SK-N-MC (cell line): ENCODE data around the gene SCN11A.

Experiments
- EZH2 ChIP-seq: fragments of 200-600 bp; sonication (generic); IDR thresholded peaks from one replicate; pipeline ENCODE4 v1.6.1; 2017; ENCODE audit warnings: antibody characterized with exemption
- FOXP2 ChIP-seq: optimal IDR thresholded peaks from 2 replicates; pipeline ENCODE3; 2011; ENCODE audit warnings: mild to moderate bottlenecking, moderate library complexity; ENCODE audit not compliant: insufficient read depth; ENCODE audit errors: extremely low read length, control extremely low read depth
- POLR2AphosphoS5 ChIP-seq: IDR thresholded peaks from 2 replicates; pipeline ENCODE4 v1.6.1; 2012; ENCODE audit warnings: mild to moderate bottlenecking, low read depth, low read length, borderline replicate concordance

DNA sequence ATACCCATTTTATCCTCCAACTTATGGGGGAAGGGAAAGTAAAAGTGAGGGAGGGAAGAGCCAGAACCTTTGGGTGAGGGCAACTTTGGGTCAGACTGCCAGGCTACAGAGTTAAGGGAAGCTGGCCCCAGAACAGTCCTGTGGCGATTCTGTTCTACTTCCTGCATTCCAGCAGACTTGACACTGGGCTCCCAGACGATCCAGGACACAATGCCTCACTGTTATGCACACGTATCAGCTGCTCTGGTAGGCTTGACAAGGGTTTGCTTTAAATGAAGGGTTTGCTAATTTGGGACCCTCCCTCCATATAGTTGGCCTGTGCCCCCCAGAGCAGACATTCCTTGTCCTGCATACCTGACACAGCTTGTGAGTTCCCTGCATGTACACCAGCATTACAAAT is 45.0 kb upstream of the SCN11A start:
- no peak for TF ChIP-seq EZH2
- no peak for TF ChIP-seq POLR2AphosphoS5
- no peak for TF ChIP-seq FOXP2
